SH-SY5Y (cell line): ENCODE results near the gene MOCS1.

ENCODE experiments used
- GATA2 ChIP-seq: IDR thresholded peaks from 2 replicates; pipeline ENCODE4 v1.6.1; 2011; ENCODE audit warnings: mild to moderate bottlenecking, low read depth, low read length
- GATA3 ChIP-seq: IDR thresholded peaks from 2 replicates; pipeline ENCODE4 v1.6.1; 2011; ENCODE audit warnings: low read depth, mild to moderate bottlenecking, low read length, moderate library complexity

The MOCS1 gene

DNA sequence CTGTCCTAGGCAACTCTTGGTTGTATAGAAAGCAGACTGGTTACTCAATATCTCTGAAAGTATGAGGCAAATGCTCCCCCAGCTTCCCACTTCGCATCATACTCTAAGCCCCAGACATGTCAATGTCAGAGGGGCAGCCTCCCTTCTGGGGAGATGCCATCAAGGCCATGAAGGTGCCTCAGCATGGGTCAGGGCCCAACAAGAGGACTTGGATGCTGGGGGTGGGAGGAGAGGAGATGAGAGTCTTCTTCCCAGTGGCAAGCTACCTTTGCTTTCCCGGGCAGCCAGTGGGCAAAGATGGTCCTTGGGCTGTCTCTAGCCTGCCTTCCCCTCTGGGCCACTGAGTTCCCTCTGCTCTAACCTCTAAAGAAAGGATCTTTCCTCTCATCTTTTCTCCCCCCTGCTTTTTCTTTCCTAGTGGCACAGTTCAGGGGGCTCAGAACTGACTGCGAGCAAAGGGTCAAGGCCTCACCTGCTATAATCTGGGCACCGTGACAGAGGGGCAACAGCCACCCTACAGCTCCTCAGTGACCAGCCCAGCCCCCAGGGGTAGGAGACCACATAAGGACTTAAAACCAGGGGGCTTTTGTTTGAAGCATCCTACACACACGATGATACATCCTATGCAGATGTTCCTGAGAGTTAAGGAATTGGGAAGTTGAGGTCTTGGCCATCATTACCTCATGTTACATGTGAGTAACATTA lies 26.2 kb downstream of the MOCS1 start:
- TF ChIP-seq GATA3 = no peak
- TF ChIP-seq GATA2 = no peak

DNA sequence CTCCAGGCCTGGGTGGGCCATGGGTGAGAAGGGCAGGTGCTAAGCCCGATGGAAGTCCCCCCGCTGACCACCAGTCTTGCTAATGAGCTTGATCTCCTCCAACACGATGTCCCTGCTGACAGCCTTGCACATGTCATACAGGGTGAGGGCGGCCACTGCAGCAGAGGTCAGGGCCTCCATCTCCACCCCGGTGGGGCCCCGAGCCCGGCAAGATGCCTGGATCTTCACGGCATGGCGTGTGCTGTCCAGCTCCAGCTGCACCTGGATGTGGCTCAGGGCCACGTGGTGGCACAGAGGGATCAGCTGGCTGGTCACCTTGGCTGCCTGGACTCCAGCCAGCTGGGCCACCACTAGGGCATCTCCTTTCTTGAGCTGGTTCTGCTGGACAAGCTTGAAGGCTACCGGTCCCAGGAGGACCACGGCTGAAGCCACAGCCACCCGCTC lies 27.9 kb downstream of the MOCS1 start:
- TF ChIP-seq GATA2 (no peak), GATA3 (no peak)

DNA sequence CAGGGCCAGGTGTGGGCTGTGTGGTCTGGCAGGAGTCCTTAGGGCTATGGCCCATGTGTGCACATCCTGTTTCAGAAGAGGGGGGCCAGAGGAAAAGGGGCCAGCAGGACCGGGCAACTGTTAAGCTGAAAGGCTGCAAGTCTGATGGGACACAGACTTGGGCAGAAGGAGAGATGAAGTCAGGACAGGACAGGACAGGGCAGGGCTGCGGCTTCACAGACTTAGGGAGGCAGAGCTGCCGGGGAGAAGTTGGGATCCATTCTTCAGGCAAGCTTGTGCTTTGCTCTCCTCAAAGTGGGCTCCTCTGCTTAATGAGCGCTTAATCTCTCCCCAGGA lies 28.7 kb downstream of the MOCS1 start:
- TF ChIP-seq GATA3 (no peak), GATA2 (no peak)

DNA sequence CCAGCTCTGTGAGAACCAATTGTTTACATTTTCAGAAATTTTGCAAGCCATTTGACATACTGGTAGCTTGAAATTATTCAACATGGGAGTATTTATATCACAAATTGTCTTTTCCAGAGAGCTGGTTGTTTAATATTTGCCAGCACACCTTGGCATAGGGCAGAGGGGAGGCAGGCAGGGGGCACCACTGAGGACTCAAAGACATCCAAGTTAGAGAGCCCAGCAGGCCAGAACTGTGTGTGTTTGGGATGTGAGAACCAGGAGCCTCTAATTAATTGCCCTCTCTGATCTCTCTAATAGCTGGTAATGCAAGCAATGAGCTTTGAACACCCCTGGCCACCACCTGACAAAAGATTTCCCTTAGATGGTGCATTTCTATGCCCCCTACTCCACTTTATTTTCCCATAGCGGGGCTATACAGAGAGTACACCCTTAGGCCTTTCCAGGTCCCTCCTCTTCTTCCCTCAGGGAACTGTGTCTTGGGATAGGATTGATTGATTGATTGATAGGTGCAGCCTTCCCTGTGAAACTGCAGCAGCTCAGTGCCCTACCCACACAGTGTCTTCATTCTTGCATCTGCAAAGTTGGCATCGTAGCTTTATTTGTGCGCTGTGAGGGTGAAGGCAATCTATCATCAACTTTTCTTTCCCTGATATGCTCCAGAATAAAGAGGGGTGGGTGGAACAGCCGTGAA lies 29.2 kb downstream of the MOCS1 start:
- no peak for TF ChIP-seq GATA2

DNA sequence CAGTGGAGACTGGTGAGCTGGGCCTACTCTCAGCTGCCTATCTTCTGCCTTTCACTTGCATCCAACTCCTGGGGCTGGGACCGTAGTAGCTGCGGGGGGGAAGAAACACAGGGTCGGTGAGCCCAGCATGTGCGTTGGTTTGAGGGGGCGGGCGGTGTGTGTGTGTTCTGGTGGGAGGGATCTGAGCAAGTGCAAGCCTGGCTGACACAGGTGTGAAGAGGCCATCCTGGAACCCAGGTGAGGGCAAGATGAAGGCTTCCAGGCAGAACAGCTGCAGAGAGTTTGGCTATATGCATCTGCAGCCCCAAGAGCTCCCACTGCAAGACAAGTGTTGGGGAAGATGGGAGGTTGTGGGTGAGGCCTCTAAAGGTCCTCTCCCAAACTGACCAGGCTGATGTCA lies 30.6 kb downstream of the MOCS1 start:
- TF ChIP-seq GATA3 (no peak), GATA2 (no peak)

DNA sequence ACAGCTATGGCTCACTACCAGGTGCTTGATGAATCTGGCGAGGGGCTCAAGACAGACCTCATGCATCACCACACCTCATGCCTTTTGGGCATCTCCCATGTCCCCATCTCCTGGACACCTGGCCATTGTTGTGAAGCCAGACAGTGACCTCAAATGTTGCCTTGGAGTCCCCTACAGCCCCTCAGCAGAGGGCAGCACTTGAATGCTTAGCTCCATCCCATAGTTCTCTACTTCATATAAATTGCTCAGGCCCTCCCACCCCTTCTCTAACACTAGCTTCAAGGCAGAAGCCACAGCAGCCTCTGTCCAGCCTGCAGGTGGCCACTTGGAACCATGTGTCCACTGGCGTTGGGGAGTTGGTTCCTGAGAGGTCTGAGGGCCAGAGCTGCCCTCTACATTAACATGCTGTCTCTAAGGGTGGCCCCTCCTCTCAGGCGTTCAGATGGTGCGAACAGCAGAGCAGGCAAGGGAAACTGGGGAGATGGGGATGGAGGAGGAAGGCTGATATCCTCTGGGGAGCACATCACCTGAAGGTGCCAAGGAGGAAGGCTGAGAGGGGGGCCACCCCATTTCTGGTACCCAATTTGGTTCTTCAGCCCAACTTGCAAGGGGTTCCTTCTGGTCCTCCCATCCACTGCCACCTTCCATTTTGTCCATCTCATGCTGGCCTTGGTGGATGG lies 31.3 kb downstream of the MOCS1 start:
- no peak for TF ChIP-seq GATA2
- TF ChIP-seq GATA3 = no peak

DNA sequence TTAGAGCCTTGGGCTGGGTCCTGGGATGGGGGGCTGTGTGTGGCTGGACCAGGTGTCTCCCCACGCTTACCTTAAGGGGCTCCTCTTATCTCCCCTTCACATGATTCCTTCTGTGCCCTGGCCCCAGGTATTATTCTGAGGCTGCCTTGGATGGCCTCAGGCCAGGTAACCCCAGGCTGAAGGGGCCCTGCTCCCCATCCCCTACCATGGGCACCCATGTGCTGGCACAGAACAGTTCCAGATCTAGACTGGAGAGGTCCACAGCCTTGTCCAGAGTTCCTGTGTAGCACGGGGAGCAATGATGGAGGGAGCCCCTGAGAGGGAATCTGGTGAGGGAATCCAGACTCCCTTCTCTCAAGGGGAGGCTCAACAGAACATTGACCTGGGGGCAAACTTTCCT lies 32.1 kb downstream of the MOCS1 start:
- TF ChIP-seq GATA3 = no peak
- TF ChIP-seq GATA2 = no peak

DNA sequence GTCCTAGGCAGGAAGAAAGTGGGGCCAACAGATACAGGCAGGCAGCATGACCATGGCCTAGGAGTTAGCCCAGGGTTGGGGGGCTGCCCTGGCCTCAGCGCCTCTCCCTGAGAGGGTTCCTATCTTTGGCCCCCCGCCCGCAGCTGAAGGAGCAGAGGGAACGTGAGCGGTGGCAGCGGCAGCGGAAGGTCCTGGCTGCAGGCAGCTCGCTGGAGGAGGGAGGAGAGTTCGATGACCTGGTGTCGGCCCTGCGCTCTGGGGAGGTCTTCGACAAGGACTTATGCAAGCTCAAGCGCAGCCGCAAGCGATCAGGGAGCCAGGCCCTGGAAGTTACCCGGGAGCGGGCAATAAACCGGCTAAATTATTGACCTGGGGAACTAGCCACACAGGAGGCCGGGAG lies 32.6 kb downstream of the MOCS1 start:
- TF ChIP-seq GATA2 = no peak
- TF ChIP-seq GATA3 = no peak

DNA sequence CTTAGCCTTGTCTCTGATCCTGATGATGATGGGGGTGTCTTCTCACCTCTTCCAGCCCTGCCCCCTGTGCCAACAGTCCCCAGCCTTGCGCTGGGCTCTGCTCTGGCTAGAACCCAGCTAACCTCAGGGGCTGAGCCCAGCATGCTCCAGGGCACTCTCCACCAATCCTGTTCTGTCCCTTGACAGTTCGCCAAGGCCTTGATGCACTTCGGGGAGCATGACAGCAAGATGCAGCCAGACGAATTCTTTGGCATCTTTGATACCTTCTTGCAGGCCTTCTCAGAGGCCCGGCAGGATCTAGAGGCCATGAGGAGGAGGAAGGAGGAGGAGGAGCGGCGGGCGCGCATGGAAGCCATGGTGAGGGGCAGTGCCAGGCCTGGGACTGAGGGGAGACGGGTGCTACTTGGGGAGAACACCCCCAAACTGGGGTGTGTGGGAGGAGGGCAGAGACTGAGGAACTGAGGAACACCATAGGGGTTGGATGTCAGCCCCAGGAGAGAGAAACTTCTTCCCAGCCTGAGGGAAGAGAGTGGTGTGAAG lies 33.1 kb downstream of the MOCS1 start:
- TF ChIP-seq GATA3 = no peak
- no peak for TF ChIP-seq GATA2

DNA sequence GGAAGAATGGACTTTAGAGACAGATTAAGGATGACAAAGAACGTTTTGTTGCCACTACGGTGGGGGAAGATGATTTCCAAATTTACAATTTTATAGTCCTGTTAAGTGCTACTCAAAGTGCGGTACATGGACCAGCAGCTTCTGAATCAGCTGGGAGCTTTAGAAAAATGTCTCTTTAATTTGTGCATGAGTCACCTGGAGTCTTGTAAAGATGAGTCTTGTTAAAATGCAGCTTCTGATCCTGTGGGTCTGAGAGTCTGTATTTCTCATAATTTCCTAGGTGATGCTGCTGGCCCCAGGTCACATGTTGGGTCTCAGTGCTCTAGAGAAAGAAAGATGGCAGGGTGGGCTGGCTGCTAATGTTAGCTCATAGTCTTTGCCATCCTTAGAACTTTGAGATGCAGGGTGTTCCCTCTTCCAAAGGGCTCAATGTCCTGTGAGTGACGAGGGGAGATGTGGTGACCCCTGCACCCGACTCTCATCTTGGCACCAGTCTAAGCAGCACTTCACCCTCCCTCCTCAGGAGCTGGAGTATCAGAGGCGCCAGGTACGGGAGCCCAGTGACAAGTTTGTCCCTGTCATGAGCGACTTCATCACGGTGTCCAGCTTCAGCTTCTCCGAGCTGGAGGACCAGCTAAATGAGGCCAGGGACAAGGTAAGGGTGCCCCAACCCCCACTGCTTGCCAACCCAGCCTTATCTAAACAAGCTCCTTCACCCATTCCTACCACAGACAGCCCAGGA lies 34.5 kb downstream of the MOCS1 start:
- TF ChIP-seq GATA3 = no peak
- no peak for TF ChIP-seq GATA2

DNA sequence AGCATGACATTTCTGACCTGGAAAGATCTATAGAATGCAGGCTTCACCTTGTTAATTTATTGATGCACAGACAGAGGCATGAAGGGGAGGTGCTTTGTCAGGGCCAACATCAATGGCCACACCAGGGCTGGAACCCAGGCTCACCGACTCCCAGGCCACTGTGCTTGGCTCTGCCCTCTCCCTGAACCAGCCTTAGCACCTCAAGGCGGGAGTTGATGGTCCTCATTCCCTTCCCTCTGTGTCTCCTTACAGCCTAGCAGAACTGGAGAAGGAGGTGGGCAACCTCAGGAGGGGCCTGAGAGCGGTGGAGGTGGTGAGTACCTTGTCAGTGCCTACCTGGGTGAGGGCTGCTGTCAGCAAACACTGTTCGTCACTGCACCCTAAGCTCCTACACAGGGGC lies 35.6 kb downstream of the MOCS1 start:
- TF ChIP-seq GATA2 (no peak), GATA3 (no peak)

DNA sequence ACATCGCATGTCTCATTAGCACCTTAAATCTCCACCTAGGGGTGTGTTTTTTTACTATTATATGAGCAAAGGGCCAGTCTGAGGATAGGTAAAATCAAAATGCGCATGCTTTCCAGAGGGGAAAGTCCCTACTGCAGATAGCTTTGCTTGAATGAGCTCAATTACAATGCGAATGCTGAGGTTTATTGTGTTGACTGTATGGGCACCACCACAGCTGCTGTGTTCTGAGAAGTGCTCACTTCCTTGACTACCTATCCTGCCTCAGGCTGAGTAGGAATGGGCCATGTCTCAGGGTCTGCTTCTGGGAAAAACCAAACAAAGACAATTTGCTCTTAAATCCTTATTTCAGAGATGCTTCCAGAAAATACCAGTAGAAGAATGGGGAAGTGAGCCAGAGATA lies 36.6 kb downstream of the MOCS1 start:
- TF ChIP-seq GATA3 (no peak), GATA2 (no peak)

DNA sequence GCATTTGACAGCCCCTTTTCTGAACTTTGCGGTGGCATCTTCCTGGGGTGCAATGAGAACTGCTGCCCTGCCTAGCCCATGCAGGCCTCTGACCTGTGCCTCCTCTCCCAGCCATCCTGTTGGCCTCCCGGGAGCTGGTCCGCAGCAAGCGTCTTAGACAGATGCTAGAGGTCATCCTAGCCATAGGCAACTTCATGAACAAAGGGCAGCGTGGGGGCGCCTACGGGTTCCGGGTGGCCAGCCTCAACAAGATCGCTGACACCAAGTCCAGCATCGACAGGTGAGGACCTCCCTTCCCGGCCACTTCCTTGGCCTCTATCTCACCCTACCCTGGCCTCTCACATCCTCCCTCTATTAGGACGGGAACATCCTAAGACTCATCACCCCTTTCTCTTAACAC lies 37.6 kb downstream of the MOCS1 start:
- TF ChIP-seq GATA3 (no peak), GATA2 (no peak)

DNA sequence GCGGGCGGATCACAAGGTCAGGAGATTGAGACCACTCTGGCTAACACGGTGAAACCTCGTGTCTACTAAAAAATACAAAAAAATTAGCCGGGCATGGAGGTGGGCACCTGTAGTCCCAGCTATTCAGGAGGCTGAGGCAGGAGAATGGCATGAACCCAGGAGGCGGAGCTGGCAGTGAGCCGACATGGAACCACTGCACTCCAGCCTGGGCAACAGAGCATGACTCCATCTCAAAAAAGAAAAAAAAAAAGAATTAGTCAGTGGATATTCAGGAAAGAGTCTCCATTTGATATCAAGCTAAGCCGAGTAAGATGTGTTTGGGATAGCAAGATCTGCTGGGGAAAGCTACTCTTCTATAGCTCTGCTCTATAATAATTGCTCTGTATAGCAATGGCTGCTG lies 41.0 kb downstream of the MOCS1 start:
- TF ChIP-seq GATA2 = no peak
- TF ChIP-seq GATA3 = no peak
